IMR-90 (cell line): ENCODE results near the gene CD96. TPM values are rescaled to one million over a fixed set of nuclear protein-coding genes. Genes with fewer than 3 reads are reported as not detected.

ENCODE experiments used
- ATAC-seq: fragments of 200-7000 bp; cut with Tn5 transposase; 2 replicates; pipeline ENCODE4 v1.9.1; 2020; ENCODE audit warnings: low read depth, mild to moderate bottlenecking, moderate library complexity
- BruUV-seq: library from RNA; stranded (reverse); fragments of 400-500 nt; replicated peaks from 2 replicates; lab custom pipeline; 2021; lab: Mats Ljungman, UMichigan
- CTCF ChIA-PET: fragments of 300-600 bp; formaldehyde crosslinking; extraction: SDS; loops from one replicate; lab custom pipeline; 2021; ENCODE audit warnings: antibody characterized with exemption; lab: Yijun Ruan, JAX
- POLR2A ChIA-PET: fragments of 300-600 bp; sonication (Branson Sonifier 250); formaldehyde crosslinking; loops from one replicate; lab custom pipeline; 2022; ENCODE audit warnings: antibody characterized with exemption; ENCODE audit not compliant: unreplicated experiment; lab: Charles Lee
- DNase-seq: peaks from one replicate; pipeline ENCODE4 v3.0.0; 2013
- H2AFZ ChIP-seq: replicated peaks from 2 replicates; pipeline ENCODE3; 2013; ENCODE audit warnings: low read length, mild to moderate bottlenecking; ENCODE audit not compliant: poor library complexity
- H2AK5ac ChIP-seq: 2 replicates; pipeline ENCODE4 v1.6.1; 2013; ENCODE audit warnings: low read depth, low read length, inconsistent platforms
- H2AK9ac ChIP-seq: replicated peaks from 2 replicates; pipeline ENCODE3; 2013; ENCODE audit warnings: mild to moderate bottlenecking, low read depth, low read length, moderate library complexity; ENCODE audit not compliant: poor library complexity
- H2BK120ac ChIP-seq: 2 replicates; pipeline ENCODE4 v1.6.1; 2013; ENCODE audit warnings: low read depth, low read length, inconsistent platforms
- H2BK15ac ChIP-seq: 3 replicates; pipeline ENCODE4 v1.6.1; 2013; ENCODE audit warnings: low read depth, low read length, inconsistent platforms
- H2BK20ac ChIP-seq: 2 replicates; pipeline ENCODE4 v1.6.1; 2013; ENCODE audit warnings: low read depth, mild to moderate bottlenecking, inconsistent platforms, low read length, moderate library complexity
- H2BK5ac ChIP-seq: 2 replicates; pipeline ENCODE4 v1.6.1; 2013; ENCODE audit warnings: mild to moderate bottlenecking, low read depth, low read length, inconsistent platforms; ENCODE audit not compliant: poor library complexity, severe bottlenecking
- H3K14ac ChIP-seq: replicated peaks from 2 replicates; pipeline ENCODE4 v1.6.1; 2013; ENCODE audit warnings: low read depth, low read length, inconsistent platforms
- H3K18ac ChIP-seq: 2 replicates; pipeline ENCODE4 v1.6.1; 2013; ENCODE audit warnings: low read depth, low read length, control low read depth
- H3K23ac ChIP-seq: 2 replicates; pipeline ENCODE4 v1.6.1; 2013; ENCODE audit warnings: low read depth, low read length, inconsistent platforms
- H3K27ac ChIP-seq: 2 replicates; pipeline ENCODE4 v1.5.1; 2013; ENCODE audit warnings: mild to moderate bottlenecking, control low read depth, low read length; ENCODE audit not compliant: insufficient read depth
- H3K27me3 ChIP-seq: 2 replicates; pipeline ENCODE4 v1.6.1; 2013; ENCODE audit warnings: low read length; ENCODE audit not compliant: control insufficient read depth, insufficient read depth
- H3K36me3 ChIP-seq: 2 replicates; pipeline ENCODE4 v1.6.1; 2013; ENCODE audit warnings: low read length, mixed read lengths; ENCODE audit not compliant: control insufficient read depth, insufficient read depth
- H3K4ac ChIP-seq: 2 replicates; pipeline ENCODE4 v1.6.1; 2013; ENCODE audit warnings: low read depth, low read length, inconsistent platforms
- H3K4me1 ChIP-seq: 2 replicates; pipeline ENCODE4 v1.6.1; 2013; ENCODE audit warnings: low read length, mixed read lengths; ENCODE audit not compliant: control insufficient read depth, insufficient read depth
- H3K4me2 ChIP-seq: 2 replicates; pipeline ENCODE4 v1.6.1; 2013; ENCODE audit warnings: low read depth, mild to moderate bottlenecking, control low read depth, low read length, moderate library complexity
- H3K4me3 ChIP-seq: 2 replicates; pipeline ENCODE4 v1.5.1; 2013; ENCODE audit warnings: low read depth, mild to moderate bottlenecking, control low read depth, low read length, moderate library complexity; ENCODE audit not compliant: insufficient read depth
- H3K56ac ChIP-seq: 2 replicates; pipeline ENCODE4 v1.6.1; 2013; ENCODE audit warnings: low read length, inconsistent platforms; ENCODE audit not compliant: insufficient read depth; ENCODE audit errors: extremely low read depth
- H3K79me1 ChIP-seq, 2 experiments: 2 replicates each; pipeline ENCODE4 v1.6.1; 2013; ENCODE audit warnings: low read length in 2 of 2, inconsistent platforms in 1 of 2, low read depth in 1 of 2
- H3K9ac ChIP-seq: 2 replicates; pipeline ENCODE4 v1.6.1; 2013; ENCODE audit warnings: low read depth, low read length, control low read depth
- H3K9me1 ChIP-seq: 2 replicates; pipeline ENCODE4 v1.6.1; 2013; ENCODE audit warnings: low read length, inconsistent platforms; ENCODE audit not compliant: insufficient read depth
- H3K9me3 ChIP-seq: 2 replicates; pipeline ENCODE4 v1.6.1; 2013; ENCODE audit warnings: low read length; ENCODE audit not compliant: control insufficient read depth, insufficient read depth
- H4K20me1 ChIP-seq: 2 replicates; pipeline ENCODE4 v1.6.1; 2013; ENCODE audit warnings: low read length, inconsistent platforms; ENCODE audit not compliant: insufficient read depth
- H4K5ac ChIP-seq: 2 replicates; pipeline ENCODE4 v1.6.1; 2013; ENCODE audit warnings: mild to moderate bottlenecking, low read depth, low read length, control low read depth
- H4K8ac ChIP-seq, 2 experiments: 2 replicates each; pipeline ENCODE4 v1.6.1; 2013; ENCODE audit warnings: low read depth in 2 of 2, low read length in 2 of 2, control low read depth in 1 of 2, inconsistent platforms in 1 of 2
- H4K91ac ChIP-seq: 2 replicates; pipeline ENCODE4 v1.6.1; 2013; ENCODE audit warnings: low read depth, low read length, inconsistent platforms; ENCODE audit not compliant: insufficient read depth
- CEBPB ChIP-seq: IDR thresholded peaks from 2 replicates; pipeline ENCODE4 v1.6.1; 2012; ENCODE audit warnings: low read depth, low read length, improper control_type of control experiment
- FOS ChIP-seq: fragments of 150-350 bp; IDR thresholded peaks from 2 replicates; pipeline ENCODE4 v1.6.1; 2016; ENCODE audit warnings: low read depth, low read length
- dilution Hi-C: fragments of 300-500 bp; cut with HindIII; formaldehyde crosslinking; loops from one replicate; pipeline ENCODE4 v1.14.3; 2018; ENCODE audit warnings: low sequenced_read_pairs; ENCODE audit not compliant: unreplicated experiment
- in situ Hi-C: fragments of 300-500 bp; cut with MboI; formaldehyde crosslinking; loops from 3 replicates; pipeline ENCODE4 v1.14.3; 2019; ENCODE audit warnings: low sequenced_read_pairs, inconsistent platforms, mixed read lengths
- intact Hi-C: fragments of 100-400 bp; cut with micrococcal nuclease; formaldehyde crosslinking; loops from 2 replicates; pipeline ENCODE4 v1.10.0; 2022
- polyA plus RNA-seq, 3 experiments: library from polyadenylated mRNA; depleted of rRNA; stranded (reverse); fragments of >200 nt; gene quantifications; 2 replicates each; pipeline ENCODE4 v1.2.3, GENCODE V29; 2012; ENCODE audit warnings: low replicate concordance in 1 of 3
- total RNA-seq: library from RNA; depleted of rRNA; stranded (reverse); fragments of >200 nt; gene quantifications from 2 replicates; pipeline ENCODE4 v1.2.3, GENCODE V29; 2012

CD96 gene
- total and polyA plus RNA-seq, 2 of the 4 experiments (the other 2 are of a cell fraction), result 0.05 to 0.18 TPM

- Histone ChIP-seq H2AFZ (no peak overlapping the region), H3K9me1 (no peaks in the 10 kb centered on the region; the same call in 1 of the 2 replicates), H3K4me2 (peak overlapping the region; percentile 13; the same call in 1 of the 2 replicates), H3K56ac (no peak overlapping the region), H3K27me3 (no peaks in the 10 kb centered on the region), H3K4me1 (peaks cover 8% of the 10 kb centered on the region), H2AK9ac (no peak overlapping the region), H2BK120ac (no peak overlapping the region), H4K5ac (no peak overlapping the region), H2BK20ac (no peak overlapping the region; the same call in 1 of the 2 replicates), H3K14ac (no peak overlapping the region), H3K23ac (no peak overlapping the region), H2BK15ac (no peak overlapping the region; the same call in 2 of the 3 replicates), H4K8ac (no peak overlapping the region), H3K4me3 (no peak overlapping the region), H3K36me3 (no peaks in the 10 kb centered on the region), H3K27ac (no peak overlapping the region), H2AK5ac (no peak overlapping the region), H4K91ac (no peak overlapping the region), H3K18ac (no peak overlapping the region; the same call in 1 of the 2 replicates), H3K9me3 (no peaks in the 10 kb centered on the region), H3K4ac (no peak overlapping the region), H2BK5ac (peak overlapping the region; percentile 24), H3K79me1 (no peaks in the 10 kb centered on the region), H3K9ac (no peak overlapping the region), H4K20me1 (no peaks in the 10 kb centered on the region)
- no peak for TF ChIP-seq CEBPB
- peak; percentile 26; the same call in 1 of the 2 replicates for TF ChIP-seq FOS
- ChIA-PET POLR2A (no interaction called here), CTCF (interaction anchor here (0.8 to 1.7 kb wide), 4 partner anchors 11 to 88 kb away, joined by 3 to 5 read pairs (median 4); no protein-coding TSS in a partner anchor)
- peak; percentile 83 for DNase-seq
- no TSS peak for BruUV-seq
- in situ Hi-C loops (no loop called here), dilution Hi-C loops (no loop called here), intact Hi-C loops (no loop called here)
- peak; percentile 75 for ATAC-seq
These were observed 63.0 kb downstream of the CD96 start for GRCh38 chr3:111605018-111605417.
